ENCODE measurements around the gene BST2. TPM values are rescaled to one million over a fixed set of nuclear protein-coding genes. Genes with fewer than 3 reads are reported as not detected.
A peak's percentile ranks its signal among the peaks of the same experiment; 100 is the strongest.

BST2 gene
- total RNA-seq, 1 donor from 2014 or later: 44.8 TPM

DNA sequence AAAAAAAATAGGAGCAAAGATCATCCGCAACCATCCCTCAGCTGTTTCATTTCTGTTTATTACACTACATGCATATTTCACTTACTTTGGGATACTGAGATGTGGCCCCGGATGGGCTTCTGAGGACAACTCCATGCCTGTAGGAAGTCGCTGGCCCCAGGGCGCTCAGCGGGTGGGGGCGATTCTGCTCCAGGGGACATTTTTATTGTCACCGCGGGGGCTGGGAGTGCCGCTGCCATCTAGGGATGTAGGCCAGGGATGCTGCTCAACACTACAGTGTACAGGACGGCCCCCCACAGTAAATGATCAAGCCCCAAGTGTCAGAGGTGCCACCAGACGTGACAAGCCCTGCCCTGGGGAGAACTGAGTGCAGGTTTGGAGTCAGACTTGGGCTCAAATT is 6.4 kb upstream of the BST2 start:
- H3K9ac ChIP-seq: no peak overlapping the region
- H3K4me1 Mint-ChIP-seq: peaks cover 27% of the 10 kb centered on the region
- DNase-seq (ENCODE audit: low spot score): no peak
- H3K27me3 ChIP-seq: no peaks in the 10 kb centered on the region
- peaks cover 28% of the 10 kb centered on the region for H3F3A ChIP-seq (ENCODE audit: low read depth)
- peaks cover 10% of the 10 kb centered on the region for H3K27me3 Mint-ChIP-seq (ENCODE audit: insufficient read depth, low read depth)
- no peaks in the 10 kb centered on the region for H3K79me2 ChIP-seq (ENCODE audit: low read depth)
- no peaks in the 10 kb centered on the region for H3K36me3 Mint-ChIP-seq
- H3K4me1 ChIP-seq: peaks cover 19% of the 10 kb centered on the region
- H4K20me1 ChIP-seq (ENCODE audit: low read depth): no peaks in the 10 kb centered on the region
- no peaks in the 10 kb centered on the region for H3K9me3 ChIP-seq (ENCODE audit: low read depth)
- H2AFZ ChIP-seq (replicated peaks): no peak overlapping the region
- TF ChIP-seq, protein P1, sequence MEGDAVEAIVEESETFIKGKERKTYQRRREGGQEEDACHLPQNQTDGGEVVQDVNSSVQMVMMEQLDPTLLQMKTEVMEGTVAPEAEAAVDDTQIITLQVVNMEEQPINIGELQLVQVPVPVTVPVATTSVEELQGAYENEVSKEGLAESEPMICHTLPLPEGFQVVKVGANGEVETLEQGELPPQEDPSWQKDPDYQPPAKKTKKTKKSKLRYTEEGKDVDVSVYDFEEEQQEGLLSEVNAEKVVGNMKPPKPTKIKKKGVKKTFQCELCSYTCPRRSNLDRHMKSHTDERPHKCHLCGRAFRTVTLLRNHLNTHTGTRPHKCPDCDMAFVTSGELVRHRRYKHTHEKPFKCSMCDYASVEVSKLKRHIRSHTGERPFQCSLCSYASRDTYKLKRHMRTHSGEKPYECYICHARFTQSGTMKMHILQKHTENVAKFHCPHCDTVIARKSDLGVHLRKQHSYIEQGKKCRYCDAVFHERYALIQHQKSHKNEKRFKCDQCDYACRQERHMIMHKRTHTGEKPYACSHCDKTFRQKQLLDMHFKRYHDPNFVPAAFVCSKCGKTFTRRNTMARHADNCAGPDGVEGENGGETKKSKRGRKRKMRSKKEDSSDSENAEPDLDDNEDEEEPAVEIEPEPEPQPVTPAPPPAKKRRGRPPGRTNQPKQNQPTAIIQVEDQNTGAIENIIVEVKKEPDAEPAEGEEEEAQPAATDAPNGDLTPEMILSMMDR (IDR thresholded peaks at IDR 0.05): no peak
- no peak for TF ChIP-seq EZH2 (IDR thresholded peaks at IDR 0.05)
- TF ChIP-seq EZH2phosphoT487 (IDR thresholded peaks at IDR 0.05): no peak
- H3K4me3 Mint-ChIP-seq: no peak overlapping the region
- H3K27ac Mint-ChIP-seq: no peak overlapping the region
- no peaks in the 10 kb centered on the region for H3K9me3 Mint-ChIP-seq
- no peaks in the 10 kb centered on the region for H3K36me3 ChIP-seq
- no peak overlapping the region for H3K4me2 ChIP-seq
- no peak overlapping the region for H3K27ac ChIP-seq
- no peak overlapping the region for H3K4me3 ChIP-seq

DNA sequence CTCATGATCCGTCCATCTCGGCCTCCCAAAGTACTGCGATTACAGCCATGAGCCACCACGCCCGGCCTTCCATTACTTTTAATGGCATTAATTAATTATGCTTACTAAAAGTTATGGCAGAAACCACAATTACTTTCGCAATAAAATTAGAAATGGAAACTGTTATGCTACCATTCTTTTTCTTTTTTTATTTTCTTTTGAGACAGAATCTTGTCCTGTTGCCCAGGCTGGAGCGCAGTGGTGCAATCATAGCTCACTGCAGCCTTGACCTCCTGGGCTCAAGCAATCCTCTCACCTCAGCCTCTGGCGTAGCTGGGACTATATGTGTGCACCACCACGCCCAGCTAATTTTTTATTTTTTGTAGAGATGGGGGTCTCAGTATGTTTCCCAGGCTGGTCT is 4.6 kb upstream of the BST2 start:
- no peaks in the 10 kb centered on the region for H3K27me3 ChIP-seq
- TF ChIP-seq, protein P1 (IDR thresholded peaks at IDR 0.05): no peak
- no peak for TF ChIP-seq EZH2phosphoT487 (IDR thresholded peaks at IDR 0.05)
- TF ChIP-seq EZH2 (IDR thresholded peaks at IDR 0.05): no peak
- Mint-ChIP-seq H3K27me3 (ENCODE audit: insufficient read depth, low read depth) (peaks cover 7% of the 10 kb centered on the region), H3K4me1 (peaks cover 34% of the 10 kb centered on the region), H3K4me3 (no peak overlapping the region), H3K27ac (no peak overlapping the region), H3K36me3 (no peaks in the 10 kb centered on the region), H3K9me3 (no peaks in the 10 kb centered on the region)
- no peak overlapping the region for H3K27ac ChIP-seq
- H2AFZ ChIP-seq (replicated peaks): no peak overlapping the region
- no peaks in the 10 kb centered on the region for H4K20me1 ChIP-seq (ENCODE audit: low read depth)
- H3K4me1 ChIP-seq: peaks cover 12% of the 10 kb centered on the region
- H3K36me3 ChIP-seq: no peaks in the 10 kb centered on the region
- no peak overlapping the region for H3K4me3 ChIP-seq
- peaks cover 28% of the 10 kb centered on the region for H3F3A ChIP-seq (ENCODE audit: low read depth)
- H3K9me3 ChIP-seq (ENCODE audit: low read depth): no peaks in the 10 kb centered on the region
- DNase-seq (ENCODE audit: low spot score): no peak
- H3K79me2 ChIP-seq (ENCODE audit: low read depth): peaks cover 6% of the 10 kb centered on the region
- H3K9ac ChIP-seq: no peak overlapping the region
- H3K4me2 ChIP-seq: no peak overlapping the region

DNA sequence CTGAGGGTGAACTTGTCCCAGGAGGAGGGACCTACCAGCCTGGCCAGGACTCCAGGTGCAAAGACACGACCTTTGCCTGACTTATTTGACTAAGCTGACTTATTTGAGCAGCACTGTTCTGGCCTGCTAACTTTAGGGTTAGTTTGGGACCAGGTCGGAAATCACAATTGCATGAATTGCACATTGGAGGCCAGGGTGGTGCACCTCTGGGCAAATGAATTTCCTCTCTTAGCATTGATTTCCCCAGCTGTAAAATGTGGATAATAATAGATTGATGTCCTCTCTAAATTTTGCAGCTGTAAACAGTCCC is 1.4 kb upstream of the BST2 start:
- peaks cover 43% of the 10 kb centered on the region for H3F3A ChIP-seq (ENCODE audit: low read depth)
- no peak overlapping the region for H3K27ac ChIP-seq
- H4K20me1 ChIP-seq (ENCODE audit: low read depth): peaks cover 7% of the 10 kb centered on the region
- H3K79me2 ChIP-seq (ENCODE audit: low read depth): peaks cover 15% of the 10 kb centered on the region
- H3K27me3 Mint-ChIP-seq (ENCODE audit: insufficient read depth, low read depth): peaks cover 5% of the 10 kb centered on the region
- H3K4me3 Mint-ChIP-seq: peak overlapping the region; percentile 77
- no peaks in the 10 kb centered on the region for H3K36me3 Mint-ChIP-seq
- H3K9ac ChIP-seq: no peak overlapping the region
- H3K4me3 ChIP-seq: no peak overlapping the region
- peaks cover 40% of the 10 kb centered on the region for H3K4me1 Mint-ChIP-seq
- peaks cover 19% of the 10 kb centered on the region for H3K4me1 ChIP-seq
- no peaks in the 10 kb centered on the region for H3K9me3 Mint-ChIP-seq
- peak overlapping the region; percentile 69 for H3K27ac Mint-ChIP-seq
- H3K4me2 ChIP-seq: peak overlapping the region; percentile 45
- H3K27me3 ChIP-seq: no peaks in the 10 kb centered on the region
- H2AFZ ChIP-seq (replicated peaks): no peak overlapping the region
- H3K9me3 ChIP-seq (ENCODE audit: low read depth): no peaks in the 10 kb centered on the region
- TF ChIP-seq, protein P1 (IDR thresholded peaks at IDR 0.05): no peak
- TF ChIP-seq EZH2 (IDR thresholded peaks at IDR 0.05): no peak
- TF ChIP-seq EZH2phosphoT487 (IDR thresholded peaks at IDR 0.05): no peak
- no peaks in the 10 kb centered on the region for H3K36me3 ChIP-seq
- DNase-seq (ENCODE audit: low spot score): no peak

Measured in neural progenitor cell (in vitro differentiated cells).